ENCODE data around the gene CYP2J2. TPM values are rescaled to one million over a fixed set of nuclear protein-coding genes. Genes with fewer than 3 reads are reported as not detected.
A peak's percentile ranks its signal among the peaks of the same experiment; 100 is the strongest.

CYP2J2 gene
- total and polyA plus RNA-seq, 4 donors: 4.5 to 8.6 (median 5.5) TPM

DNA sequence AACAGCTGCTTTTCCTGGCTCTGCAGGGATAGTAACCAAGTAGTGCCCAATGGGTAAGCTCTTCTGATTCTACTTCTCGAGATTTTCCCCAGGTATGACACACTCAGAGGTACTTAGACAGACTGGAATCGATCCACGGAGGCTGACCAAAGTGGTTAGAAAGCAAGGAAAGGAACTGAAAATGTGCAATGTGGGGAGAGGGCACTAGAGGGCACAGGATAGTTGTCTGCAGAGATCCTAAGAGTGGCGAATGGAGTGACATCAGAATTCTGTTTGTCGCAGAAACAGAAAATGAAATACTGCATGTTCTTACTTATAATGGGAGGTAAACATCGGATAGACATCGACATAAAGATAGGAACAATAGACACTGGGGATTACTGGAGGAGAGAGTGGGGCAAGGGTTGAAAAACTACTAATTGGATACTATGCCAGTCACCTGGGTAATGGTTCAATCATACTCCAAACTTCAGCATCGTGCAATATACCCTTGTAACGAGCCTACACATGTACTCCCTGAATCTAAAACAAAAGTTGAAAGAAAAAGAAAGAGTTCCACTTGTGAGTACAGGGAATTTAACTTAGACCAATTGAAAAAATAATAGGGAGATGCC lies 23.3 kb downstream of the CYP2J2 start:
- Histone ChIP-seq H3K27ac (ENCODE audit: low read depth, low read length) (no peak overlapping the region), H3K4me3 (ENCODE audit: low read depth, low read length) (no peak overlapping the region), H3K36me3 (ENCODE audit: control insufficient read depth, insufficient read depth, low read length) (no peaks in the 10 kb centered on the region), H3K9me3 (ENCODE audit: control insufficient read depth, insufficient read depth, low read length) (no peaks in the 10 kb centered on the region), H3K4me1 (ENCODE audit: control insufficient read depth, insufficient read depth, low read length) (no peaks in the 10 kb centered on the region), H3K27me3 (ENCODE audit: control insufficient read depth, insufficient read depth, low read length) (no peaks in the 10 kb centered on the region)
- DNase-seq (ENCODE audit: low read depth in 4 of 6, low spot score in 6 of 6): peak in 2 of 6 donors; percentile 56 to 71
- WGBS (ENCODE audit: insufficient coverage): 38% methylated on average over 6 of the region's 9 CpGs

DNA sequence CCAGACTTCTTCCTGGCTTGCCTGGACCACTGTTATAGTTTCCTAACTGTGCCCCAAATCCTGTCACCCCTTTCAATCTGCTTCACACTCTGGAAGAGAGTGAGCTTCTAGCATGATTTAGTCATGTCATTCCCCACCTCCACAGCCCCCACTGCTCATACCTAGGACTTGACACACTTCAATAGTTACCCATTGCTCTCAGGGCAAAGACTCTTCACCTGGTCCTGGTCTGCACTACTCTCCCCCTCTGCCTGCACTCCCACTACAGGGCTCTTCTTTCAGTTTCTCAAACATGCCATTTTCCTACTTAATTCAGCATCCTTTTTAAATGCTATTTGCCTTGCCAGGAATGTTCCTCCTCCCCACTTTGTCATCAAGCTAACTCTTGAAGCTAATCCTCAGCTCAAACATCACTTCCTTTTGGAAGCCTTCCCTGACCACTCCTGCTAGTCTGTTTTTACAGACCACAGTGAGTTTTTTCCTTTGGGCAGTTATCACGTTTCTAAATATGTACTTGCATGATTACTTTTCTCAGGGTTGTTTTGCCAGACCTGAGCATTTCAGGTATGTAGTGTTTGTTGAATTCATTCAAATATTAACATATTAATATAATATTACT lies 24.7 kb downstream of the CYP2J2 start:
- Histone ChIP-seq H3K27me3 (ENCODE audit: control insufficient read depth, insufficient read depth, low read length) (no peaks in the 10 kb centered on the region), H3K4me3 (ENCODE audit: low read depth, low read length) (no peak overlapping the region), H3K4me1 (ENCODE audit: control insufficient read depth, insufficient read depth, low read length) (no peaks in the 10 kb centered on the region), H3K27ac (ENCODE audit: low read depth, low read length) (no peak overlapping the region), H3K36me3 (ENCODE audit: control insufficient read depth, insufficient read depth, low read length) (no peaks in the 10 kb centered on the region), H3K9me3 (ENCODE audit: control insufficient read depth, insufficient read depth, low read length) (no peaks in the 10 kb centered on the region)
- no CpG with 5 or more reads among the region's 1 CpG for WGBS (ENCODE audit: insufficient coverage)
- no peak for DNase-seq (ENCODE audit: low read depth in 4 of 6, low spot score in 6 of 6)

DNA sequence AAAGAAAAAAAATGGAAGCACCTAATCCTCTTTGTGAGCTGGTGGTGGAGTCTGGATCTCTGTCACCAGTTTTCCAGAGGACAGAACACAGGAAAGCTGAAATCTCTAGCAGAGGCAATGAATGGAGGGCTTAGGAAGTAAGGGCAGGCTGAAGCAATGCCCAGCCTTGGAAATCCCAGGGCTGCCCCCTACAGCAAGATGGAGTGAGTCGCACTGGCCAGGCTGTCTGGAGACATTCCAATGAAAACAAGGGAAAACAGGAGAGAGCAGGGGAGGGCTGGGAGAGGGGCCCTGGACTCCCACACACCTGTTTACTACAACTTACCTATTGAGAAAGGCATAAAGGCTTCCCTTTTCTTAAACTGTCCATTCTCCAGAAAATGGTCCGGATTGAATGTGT lies 25.9 kb downstream of the CYP2J2 start:
- H3K4me1 ChIP-seq (ENCODE audit: control insufficient read depth, insufficient read depth, low read length): no peaks in the 10 kb centered on the region
- no peaks in the 10 kb centered on the region for H3K36me3 ChIP-seq (ENCODE audit: control insufficient read depth, insufficient read depth, low read length)
- no peak for DNase-seq (ENCODE audit: low read depth in 4 of 6, low spot score in 6 of 6)
- no peak overlapping the region for H3K4me3 ChIP-seq (ENCODE audit: low read depth, low read length)
- H3K27me3 ChIP-seq (ENCODE audit: control insufficient read depth, insufficient read depth, low read length): no peaks in the 10 kb centered on the region
- 93% methylated on average over 2 of the region's 2 CpGs for WGBS (ENCODE audit: insufficient coverage)
- H3K27ac ChIP-seq (ENCODE audit: low read depth, low read length): no peak overlapping the region
- H3K9me3 ChIP-seq (ENCODE audit: control insufficient read depth, insufficient read depth, low read length): no peaks in the 10 kb centered on the region

DNA sequence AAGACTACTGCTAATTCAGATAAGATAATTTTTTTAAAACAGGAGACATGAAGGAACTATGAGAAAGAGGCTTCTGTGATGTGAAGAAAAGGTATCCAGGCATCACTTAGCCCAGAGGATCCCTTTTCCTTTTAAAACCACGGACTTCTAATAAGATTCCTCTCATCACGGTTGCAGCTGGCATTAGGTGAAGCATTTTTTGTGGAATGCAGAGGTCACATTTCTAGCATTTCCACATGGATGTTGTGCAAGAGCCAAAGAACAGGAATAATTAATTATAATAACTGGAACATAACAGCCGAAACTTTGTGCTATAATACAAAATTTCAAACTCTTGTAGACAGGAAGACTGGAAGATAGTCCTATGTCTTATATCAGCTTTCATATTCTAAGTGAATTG lies 27.6 kb downstream of the CYP2J2 start:
- Histone ChIP-seq H3K4me1 (ENCODE audit: control insufficient read depth, insufficient read depth, low read length) (no peaks in the 10 kb centered on the region), H3K9me3 (ENCODE audit: control insufficient read depth, insufficient read depth, low read length) (no peaks in the 10 kb centered on the region), H3K4me3 (ENCODE audit: low read depth, low read length) (no peak overlapping the region), H3K36me3 (ENCODE audit: control insufficient read depth, insufficient read depth, low read length) (no peaks in the 10 kb centered on the region), H3K27me3 (ENCODE audit: control insufficient read depth, insufficient read depth, low read length) (no peaks in the 10 kb centered on the region), H3K27ac (ENCODE audit: low read depth, low read length) (no peak overlapping the region)
- no peak for DNase-seq (ENCODE audit: low read depth in 4 of 6, low spot score in 6 of 6)
- no CpG with 5 or more reads among the region's 3 CpGs for WGBS (ENCODE audit: insufficient coverage)

DNA sequence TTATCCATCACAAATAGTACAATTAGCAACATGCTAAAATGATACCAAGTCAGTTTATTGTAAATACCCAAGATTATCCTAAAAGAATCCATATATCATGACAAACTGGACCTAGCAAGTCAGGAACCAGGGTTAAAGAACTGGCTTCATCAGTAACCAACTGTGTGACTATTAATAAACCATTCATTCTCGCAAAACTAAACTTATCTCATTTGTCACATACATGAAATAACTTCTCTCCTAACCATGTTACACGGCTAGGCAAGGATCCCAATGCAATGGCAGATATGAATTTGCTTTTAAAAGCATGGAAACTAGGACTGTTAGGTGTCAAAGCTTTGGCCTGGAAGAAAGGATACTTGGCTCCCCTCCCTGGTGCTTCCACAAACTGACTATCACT lies 29.4 kb downstream of the CYP2J2 start:
- Histone ChIP-seq H3K4me1 (ENCODE audit: control insufficient read depth, insufficient read depth, low read length) (no peaks in the 10 kb centered on the region), H3K36me3 (ENCODE audit: control insufficient read depth, insufficient read depth, low read length) (no peaks in the 10 kb centered on the region), H3K27me3 (ENCODE audit: control insufficient read depth, insufficient read depth, low read length) (no peaks in the 10 kb centered on the region), H3K4me3 (ENCODE audit: low read depth, low read length) (no peak overlapping the region), H3K27ac (ENCODE audit: low read depth, low read length) (no peak overlapping the region), H3K9me3 (ENCODE audit: control insufficient read depth, insufficient read depth, low read length) (no peaks in the 10 kb centered on the region)
- 100% methylated on average over 1 of the region's 2 CpGs for WGBS (ENCODE audit: insufficient coverage)
- no peak for DNase-seq (ENCODE audit: low read depth in 4 of 6, low spot score in 6 of 6)

DNA sequence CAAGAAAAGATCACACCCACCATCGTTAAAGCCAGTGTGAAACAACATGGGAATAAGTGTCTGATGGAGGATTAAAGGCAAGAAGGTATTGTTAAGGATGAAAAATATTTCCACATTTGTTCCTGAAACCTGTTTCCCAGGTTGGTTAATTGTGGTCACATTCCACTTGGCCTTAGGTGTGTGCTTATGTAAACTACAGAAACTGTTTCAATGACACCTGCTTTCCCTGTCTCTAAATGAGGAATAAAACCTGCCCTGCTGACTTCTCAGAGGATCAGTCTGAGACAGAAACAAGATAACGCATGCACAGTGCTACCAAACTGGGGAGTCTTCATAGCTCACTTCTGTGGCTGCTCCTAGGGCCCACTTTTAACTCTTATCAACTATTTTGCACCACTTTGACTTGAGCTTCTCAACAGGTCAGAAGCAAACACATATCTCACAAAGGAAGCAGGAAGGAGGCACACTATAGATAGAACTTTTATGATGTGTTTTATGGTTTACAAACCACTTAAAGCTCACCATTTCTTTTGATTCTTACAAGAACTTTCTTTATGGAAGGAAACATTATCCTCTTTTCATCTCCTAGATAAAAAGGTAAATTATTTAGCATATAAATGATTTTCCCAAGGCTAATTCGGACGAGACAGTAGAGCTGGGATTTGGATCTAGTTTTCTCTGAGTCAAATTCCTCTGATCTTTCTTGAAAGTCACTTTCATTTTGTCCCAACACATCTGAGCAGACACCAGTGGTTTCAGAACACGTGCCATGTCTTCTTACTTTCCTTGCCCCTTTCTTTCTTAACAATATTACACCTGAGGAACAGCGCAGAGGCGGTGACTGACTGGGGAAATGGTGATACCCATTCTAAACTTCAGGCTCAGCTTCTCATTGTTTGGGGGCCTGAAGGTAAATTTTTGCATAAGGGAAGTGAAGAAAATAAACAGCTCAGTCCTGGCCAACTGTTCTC lies 33.4 kb downstream of the CYP2J2 start:
- Histone ChIP-seq H3K36me3 (ENCODE audit: control insufficient read depth, insufficient read depth, low read length) (no peaks in the 10 kb centered on the region), H3K9me3 (ENCODE audit: control insufficient read depth, insufficient read depth, low read length) (peaks cover 1% of the 10 kb centered on the region), H3K4me3 (ENCODE audit: low read depth, low read length) (no peak overlapping the region), H3K4me1 (ENCODE audit: control insufficient read depth, insufficient read depth, low read length) (no peaks in the 10 kb centered on the region), H3K27ac (ENCODE audit: low read depth, low read length) (no peak overlapping the region), H3K27me3 (ENCODE audit: control insufficient read depth, insufficient read depth, low read length) (no peaks in the 10 kb centered on the region)
- DNase-seq (ENCODE audit: low read depth in 4 of 6, low spot score in 6 of 6): no peak
- 79% methylated on average over 2 of the region's 7 CpGs for WGBS (ENCODE audit: insufficient coverage)

DNA sequence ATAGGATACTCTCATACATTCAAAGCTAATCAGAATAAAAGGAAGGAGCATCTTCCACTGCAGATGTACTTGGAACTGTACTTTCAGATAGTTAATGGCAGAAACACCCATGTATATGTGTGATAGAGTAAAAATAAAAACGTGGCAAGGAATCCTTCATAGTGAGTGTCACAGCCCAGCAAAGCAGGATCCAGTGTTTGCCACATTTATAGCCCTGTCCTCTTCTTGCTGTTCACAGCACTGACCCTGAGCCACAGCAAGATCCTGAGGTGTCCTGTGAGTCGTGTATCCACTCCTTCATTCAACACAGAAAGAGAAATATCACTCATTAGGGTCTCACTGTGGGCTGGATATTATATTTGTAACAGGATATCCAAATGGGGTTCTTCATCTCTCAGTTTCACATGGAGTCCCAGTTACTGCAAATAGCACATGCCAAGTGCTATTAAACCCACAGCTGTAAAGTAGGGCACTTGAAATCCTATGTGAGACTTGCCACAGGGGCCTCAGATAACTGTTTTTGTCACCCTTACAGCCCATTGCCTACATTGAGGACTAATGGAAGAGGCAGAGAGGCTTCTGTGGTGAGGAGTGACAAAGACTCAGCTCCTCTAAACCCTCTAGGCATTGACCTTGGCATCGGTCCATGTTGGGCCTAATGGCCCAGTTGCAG lies 41.3 kb downstream of the CYP2J2 start:
- 67% methylated on average over 1 of the region's 3 CpGs for WGBS (ENCODE audit: insufficient coverage)
- Histone ChIP-seq H3K4me3 (ENCODE audit: low read depth, low read length) (no peak overlapping the region), H3K4me1 (ENCODE audit: control insufficient read depth, insufficient read depth, low read length) (no peaks in the 10 kb centered on the region), H3K9me3 (ENCODE audit: control insufficient read depth, insufficient read depth, low read length) (peaks cover 1% of the 10 kb centered on the region), H3K27ac (ENCODE audit: low read depth, low read length) (no peak overlapping the region), H3K27me3 (ENCODE audit: control insufficient read depth, insufficient read depth, low read length) (no peaks in the 10 kb centered on the region), H3K36me3 (ENCODE audit: control insufficient read depth, insufficient read depth, low read length) (no peaks in the 10 kb centered on the region)
- DNase-seq (ENCODE audit: low read depth in 4 of 6, low spot score in 6 of 6): no peak

DNA sequence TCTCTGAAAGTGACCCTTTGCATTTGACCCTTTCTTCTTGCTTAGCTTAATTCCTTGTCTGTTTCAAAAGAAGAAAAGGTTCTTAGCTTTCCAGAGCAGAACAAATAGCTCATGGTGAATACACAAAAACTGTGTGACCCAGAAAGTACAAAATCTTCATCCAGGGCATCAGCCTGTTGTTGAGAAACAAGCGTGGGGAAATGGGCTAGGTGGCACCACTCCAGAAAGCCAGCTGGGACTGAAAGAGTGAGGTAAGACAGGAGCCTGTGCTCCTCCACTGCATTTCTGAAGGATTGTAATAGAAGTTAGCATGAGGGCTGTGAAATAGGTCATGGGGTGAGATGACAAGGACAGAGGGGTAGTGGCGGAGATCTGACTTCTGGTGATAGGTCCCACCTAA lies 45.8 kb downstream of the CYP2J2 start:
- no peaks in the 10 kb centered on the region for H3K4me1 ChIP-seq (ENCODE audit: control insufficient read depth, insufficient read depth, low read length)
- H3K27ac ChIP-seq (ENCODE audit: low read depth, low read length): no peak overlapping the region
- no peak overlapping the region for H3K4me3 ChIP-seq (ENCODE audit: low read depth, low read length)
- H3K36me3 ChIP-seq (ENCODE audit: control insufficient read depth, insufficient read depth, low read length): no peaks in the 10 kb centered on the region
- H3K9me3 ChIP-seq (ENCODE audit: control insufficient read depth, insufficient read depth, low read length): peaks cover 3% of the 10 kb centered on the region
- WGBS (ENCODE audit: insufficient coverage): 53% methylated on average over 1 of the region's 2 CpGs
- DNase-seq (ENCODE audit: low read depth in 4 of 6, low spot score in 6 of 6): peak in 1 of 6 donors; percentile 36
- H3K27me3 ChIP-seq (ENCODE audit: control insufficient read depth, insufficient read depth, low read length): no peaks in the 10 kb centered on the region

DNA sequence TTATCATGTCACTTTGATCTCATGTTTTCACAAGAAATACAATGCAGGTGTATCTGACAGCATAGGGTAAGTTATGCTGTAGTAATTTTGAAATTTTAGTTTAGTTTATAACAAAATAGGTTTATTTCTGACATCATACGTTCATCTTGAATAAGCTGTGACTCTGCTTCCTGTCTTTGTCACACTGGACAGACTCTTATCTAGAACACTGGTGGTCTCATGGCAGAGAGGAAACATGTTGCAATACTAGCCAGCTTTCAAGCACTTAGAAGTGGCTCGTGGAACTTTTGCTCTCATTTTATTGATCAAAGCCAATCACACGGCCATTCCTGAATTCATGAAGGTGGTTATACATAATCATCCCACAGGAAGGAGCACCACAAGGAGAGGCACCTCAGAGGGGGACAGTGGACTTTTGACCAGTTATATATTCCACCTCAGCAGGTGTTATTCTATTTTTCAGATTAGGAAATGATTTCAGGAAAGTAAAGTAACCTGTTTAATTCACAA lies 46.5 kb downstream of the CYP2J2 start:
- no peak overlapping the region for H3K4me3 ChIP-seq (ENCODE audit: low read depth, low read length)
- 67% methylated on average over 1 of the region's 3 CpGs for WGBS (ENCODE audit: insufficient coverage)
- peaks cover 3% of the 10 kb centered on the region for H3K9me3 ChIP-seq (ENCODE audit: control insufficient read depth, insufficient read depth, low read length)
- no peaks in the 10 kb centered on the region for H3K4me1 ChIP-seq (ENCODE audit: control insufficient read depth, insufficient read depth, low read length)
- DNase-seq (ENCODE audit: low read depth in 4 of 6, low spot score in 6 of 6): no peak
- H3K27me3 ChIP-seq (ENCODE audit: control insufficient read depth, insufficient read depth, low read length): no peaks in the 10 kb centered on the region
- no peaks in the 10 kb centered on the region for H3K36me3 ChIP-seq (ENCODE audit: control insufficient read depth, insufficient read depth, low read length)
- H3K27ac ChIP-seq (ENCODE audit: low read depth, low read length): no peak overlapping the region
